Neuron (in vitro differentiated cells): ENCODE results near the gene FOXO1.

Experiments used
- H2AFZ ChIP-seq: one replicate; pipeline ENCODE4 v1.6.1; 2013; ENCODE audit warnings: low read depth, mild to moderate bottlenecking, inconsistent platforms, low read length, moderate library complexity
- H3K27me3 ChIP-seq: one replicate; pipeline ENCODE4 v1.6.1; 2013; ENCODE audit warnings: low read length; ENCODE audit not compliant: insufficient read depth
- H3K36me3 ChIP-seq: one replicate; pipeline ENCODE4 v1.6.1; 2013; ENCODE audit warnings: low read length; ENCODE audit not compliant: insufficient read depth
- H3K4me1 ChIP-seq: one replicate; pipeline ENCODE4 v1.6.1; 2013; ENCODE audit warnings: low read length; ENCODE audit not compliant: insufficient read depth
- H3K4me3 ChIP-seq: 2 replicates; pipeline ENCODE4 v1.5.1; 2013; ENCODE audit warnings: mild to moderate bottlenecking, low read length, moderate library complexity
- H3K9me3 ChIP-seq: one replicate; pipeline ENCODE4 v1.6.1; 2013; ENCODE audit warnings: low read length

FOXO1 gene

DNA sequence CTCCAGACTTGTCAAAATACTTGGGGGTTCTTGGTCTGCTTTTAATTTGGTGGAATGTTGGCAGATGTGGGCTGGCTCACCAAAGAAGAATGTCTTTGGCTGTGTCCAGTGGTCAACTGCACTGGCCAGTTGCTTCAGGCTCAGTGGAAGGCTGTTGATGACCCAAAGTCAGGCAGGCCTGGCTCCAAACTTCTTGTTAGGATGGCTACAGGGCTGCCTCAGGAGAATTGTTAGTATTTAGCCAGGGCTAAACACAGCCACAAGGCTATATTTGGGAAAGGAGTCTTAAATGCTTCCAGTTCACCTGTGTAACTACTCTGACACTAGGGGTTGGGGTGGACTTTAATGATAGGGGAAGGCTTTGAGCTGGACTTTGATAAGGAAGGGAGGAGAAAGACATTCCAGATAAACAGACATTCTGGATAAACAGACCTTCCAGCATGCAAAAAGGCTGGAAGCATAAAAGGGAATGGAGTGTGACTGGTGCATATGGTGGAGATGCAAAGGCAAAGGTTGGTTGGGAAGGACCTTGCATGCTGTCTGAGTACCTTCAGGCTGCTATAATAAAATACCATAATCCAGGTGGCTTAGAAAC, 116.8 kb downstream of the FOXO1 start:
- Histone ChIP-seq H3K4me3 (no peak overlapping the region), H3K36me3 (no peaks in the 10 kb centered on the region), H3K4me1 (peaks cover 10% of the 10 kb centered on the region), H3K27me3 (no peaks in the 10 kb centered on the region), H3K9me3 (no peaks in the 10 kb centered on the region), H2AFZ (no peak overlapping the region)

DNA sequence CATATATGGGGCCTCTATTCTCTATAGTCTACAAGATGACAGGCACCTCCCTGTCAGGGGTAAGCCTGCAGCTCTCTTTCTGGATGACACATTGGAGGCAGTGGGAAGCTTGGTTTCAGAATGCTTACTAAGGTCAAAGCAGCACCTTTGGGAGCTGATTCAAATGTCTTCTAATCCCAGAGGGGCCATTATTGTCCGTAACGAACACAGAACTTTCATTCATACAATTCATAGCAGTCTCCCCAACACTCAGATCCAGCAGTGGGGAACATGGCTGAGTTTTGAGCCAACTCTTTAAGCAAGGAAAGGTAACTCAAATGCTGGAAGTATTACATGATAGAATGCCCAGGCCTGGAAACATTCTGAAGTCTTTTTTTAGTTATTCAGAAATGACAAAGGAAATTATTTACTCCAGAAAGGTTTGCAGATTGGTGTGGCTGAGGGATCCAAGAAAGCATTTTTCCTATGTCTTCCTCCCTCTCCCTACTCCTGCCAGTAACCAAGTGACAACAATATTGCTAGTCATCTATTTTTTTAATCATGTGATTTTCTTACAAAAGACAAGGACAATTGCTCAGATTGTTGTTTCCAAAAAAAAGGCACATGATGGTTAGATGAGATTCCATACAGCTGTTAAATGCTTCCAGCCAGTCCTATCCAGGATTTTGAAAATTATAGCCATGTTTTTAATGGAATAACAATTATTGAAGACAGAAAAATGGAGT, 118.7 kb downstream of the FOXO1 start:
- Histone ChIP-seq H3K4me1 (peaks cover 10% of the 10 kb centered on the region), H3K9me3 (no peaks in the 10 kb centered on the region), H3K36me3 (no peaks in the 10 kb centered on the region), H2AFZ (peak overlapping the region; percentile 10), H3K4me3 (no peak overlapping the region), H3K27me3 (no peaks in the 10 kb centered on the region)

DNA sequence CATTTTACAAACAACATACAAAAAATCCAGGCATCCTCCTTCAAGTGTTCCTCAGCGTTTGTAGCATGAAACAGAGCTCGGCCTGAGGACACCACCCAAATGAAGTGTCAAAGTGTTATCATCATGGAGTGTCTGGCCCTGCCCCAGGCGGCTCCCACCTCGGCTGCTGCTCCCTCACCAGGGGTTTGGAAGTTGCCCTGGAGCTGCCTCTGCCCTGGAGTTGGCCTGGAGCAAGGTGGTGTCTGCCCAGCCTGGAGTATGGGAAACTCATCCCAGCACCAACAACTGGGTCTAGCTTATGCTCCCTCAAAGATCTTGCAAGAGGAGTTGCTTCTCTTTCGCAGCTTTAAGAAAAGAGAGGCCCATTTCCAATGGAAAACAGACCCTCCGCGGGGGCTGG, 120.4 kb downstream of the FOXO1 start:
- H3K9me3 ChIP-seq, result no peaks in the 10 kb centered on the region
- no peaks in the 10 kb centered on the region for H3K27me3 ChIP-seq
- no peak overlapping the region for H3K4me3 ChIP-seq
- no peaks in the 10 kb centered on the region for H3K36me3 ChIP-seq
- no peak overlapping the region for H2AFZ ChIP-seq
- H3K4me1 ChIP-seq, result peaks cover 10% of the 10 kb centered on the region

GRCh38 chr13:40540328-40541044, 126.0 kb downstream of the FOXO1 start:
- Histone ChIP-seq H3K9me3 (no peaks in the 10 kb centered on the region), H3K27me3 (no peaks in the 10 kb centered on the region), H2AFZ (no peak overlapping the region), H3K36me3 (no peaks in the 10 kb centered on the region), H3K4me1 (peaks cover 10% of the 10 kb centered on the region), H3K4me3 (no peak overlapping the region)

DNA sequence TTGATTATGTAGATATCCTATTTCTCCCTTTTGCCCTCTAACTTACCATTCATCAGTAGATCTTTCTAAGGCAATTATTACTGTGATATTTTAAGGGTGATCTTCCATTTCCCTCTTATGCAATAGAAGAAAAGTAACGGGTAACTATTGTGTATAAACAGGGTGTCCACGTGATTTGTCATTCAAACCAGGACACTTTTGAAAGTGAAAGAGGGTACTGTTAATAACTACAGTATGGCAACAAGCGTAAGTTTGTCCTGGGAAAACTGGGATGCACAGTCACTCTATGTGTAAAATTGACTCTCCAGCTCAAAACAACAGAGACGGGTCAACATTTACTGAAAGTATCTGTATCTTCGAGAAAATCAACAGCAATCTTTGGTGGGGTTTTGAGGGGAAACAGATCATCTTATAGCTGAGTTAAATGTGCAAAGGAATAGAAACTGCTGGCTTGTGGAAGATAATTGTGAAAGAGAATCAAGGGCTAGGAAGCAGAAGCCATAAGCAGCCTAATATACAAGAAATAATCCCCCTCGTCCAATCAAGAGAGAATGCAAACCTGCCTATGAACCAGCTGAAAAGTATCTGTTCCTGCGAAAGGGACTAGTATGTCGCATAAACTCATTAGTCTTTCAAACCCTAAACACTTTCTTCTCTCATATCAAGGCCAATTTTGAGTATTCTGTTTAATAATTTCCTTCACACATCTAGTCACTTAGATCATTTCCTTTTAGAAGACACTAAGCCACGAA, 126.7 kb downstream of the FOXO1 start:
- H3K4me3 ChIP-seq, result no peak overlapping the region
- H3K27me3 ChIP-seq, result no peaks in the 10 kb centered on the region
- no peaks in the 10 kb centered on the region for H3K36me3 ChIP-seq
- no peaks in the 10 kb centered on the region for H3K9me3 ChIP-seq
- H2AFZ ChIP-seq, result no peak overlapping the region
- H3K4me1 ChIP-seq, result peaks cover 10% of the 10 kb centered on the region

GRCh38 chr13:40537146-40537895, 129.1 kb downstream of the FOXO1 start:
- no peaks in the 10 kb centered on the region for H3K27me3 ChIP-seq
- no peak overlapping the region for H3K4me3 ChIP-seq
- H3K9me3 ChIP-seq, result no peaks in the 10 kb centered on the region
- no peak overlapping the region for H2AFZ ChIP-seq
- H3K4me1 ChIP-seq, result peaks cover 10% of the 10 kb centered on the region
- no peaks in the 10 kb centered on the region for H3K36me3 ChIP-seq

- H3K4me3 ChIP-seq, result no peak overlapping the region
- H3K36me3 ChIP-seq, result no peaks in the 10 kb centered on the region
- H2AFZ ChIP-seq, result no peak overlapping the region
- H3K9me3 ChIP-seq, result no peaks in the 10 kb centered on the region
- H3K27me3 ChIP-seq, result no peaks in the 10 kb centered on the region
- H3K4me1 ChIP-seq, result peaks cover 10% of the 10 kb centered on the region
Measured at GRCh38 chr13:40536443-40537113, 129.9 kb downstream of the FOXO1 start.

DNA sequence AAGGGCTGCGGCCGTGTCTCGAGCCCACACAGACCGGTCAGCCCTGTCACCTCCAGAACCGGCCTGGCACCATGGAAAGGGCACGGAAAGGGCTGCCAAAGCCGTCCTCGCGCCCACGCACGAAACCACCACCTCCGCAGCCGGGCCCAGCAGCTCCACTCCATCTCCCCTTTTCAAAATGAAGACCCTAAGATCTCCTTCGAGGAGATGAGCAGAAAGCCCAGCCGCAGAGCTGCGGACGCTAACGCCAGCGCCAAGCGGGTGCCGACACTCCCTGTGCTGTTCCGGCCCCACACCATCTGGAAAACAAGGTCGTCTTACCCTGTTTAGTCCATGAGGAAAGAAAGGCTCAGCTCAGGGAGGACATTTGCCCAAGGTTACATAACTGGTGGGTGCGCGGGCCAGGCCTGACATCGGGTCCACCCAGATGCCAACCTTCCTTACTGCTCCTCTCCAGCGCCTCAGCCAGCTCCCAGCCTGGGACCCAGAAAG, 131.1 kb downstream of the FOXO1 start:
- Histone ChIP-seq H3K36me3 (no peaks in the 10 kb centered on the region), H3K9me3 (no peaks in the 10 kb centered on the region), H3K27me3 (no peaks in the 10 kb centered on the region), H3K4me1 (peaks cover 7% of the 10 kb centered on the region), H2AFZ (no peak overlapping the region), H3K4me3 (no peak overlapping the region)

- H3K27me3 ChIP-seq, result no peaks in the 10 kb centered on the region
- no peaks in the 10 kb centered on the region for H3K9me3 ChIP-seq
- H3K4me3 ChIP-seq, result no peak overlapping the region
- H2AFZ ChIP-seq, result no peak overlapping the region
- H3K4me1 ChIP-seq, result no peaks in the 10 kb centered on the region
- H3K36me3 ChIP-seq, result no peaks in the 10 kb centered on the region
Measured at GRCh38 chr13:40534456-40534855, 132.0 kb downstream of the FOXO1 start.

DNA sequence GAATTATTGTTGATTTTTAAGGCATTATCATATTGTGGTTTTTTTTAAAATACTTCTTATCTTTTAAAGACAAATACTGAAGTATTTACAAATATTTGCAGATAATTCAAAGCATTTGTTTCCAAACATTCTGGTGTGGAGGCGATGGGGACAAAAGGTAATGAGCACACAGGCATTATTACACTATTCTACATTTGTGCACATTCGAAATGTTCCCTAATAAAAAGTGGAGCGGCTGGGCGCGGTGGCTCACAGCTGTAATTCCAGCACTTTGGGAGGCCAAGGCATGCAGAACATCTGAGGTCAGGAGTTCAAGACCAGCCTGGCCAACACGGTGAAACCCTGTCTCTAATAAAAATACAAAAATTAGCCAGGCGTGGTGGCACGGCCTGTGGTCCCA, 133.4 kb downstream of the FOXO1 start:
- no peak overlapping the region for H2AFZ ChIP-seq
- no peaks in the 10 kb centered on the region for H3K4me1 ChIP-seq
- no peaks in the 10 kb centered on the region for H3K27me3 ChIP-seq
- no peak overlapping the region for H3K4me3 ChIP-seq
- no peaks in the 10 kb centered on the region for H3K9me3 ChIP-seq
- no peaks in the 10 kb centered on the region for H3K36me3 ChIP-seq

DNA sequence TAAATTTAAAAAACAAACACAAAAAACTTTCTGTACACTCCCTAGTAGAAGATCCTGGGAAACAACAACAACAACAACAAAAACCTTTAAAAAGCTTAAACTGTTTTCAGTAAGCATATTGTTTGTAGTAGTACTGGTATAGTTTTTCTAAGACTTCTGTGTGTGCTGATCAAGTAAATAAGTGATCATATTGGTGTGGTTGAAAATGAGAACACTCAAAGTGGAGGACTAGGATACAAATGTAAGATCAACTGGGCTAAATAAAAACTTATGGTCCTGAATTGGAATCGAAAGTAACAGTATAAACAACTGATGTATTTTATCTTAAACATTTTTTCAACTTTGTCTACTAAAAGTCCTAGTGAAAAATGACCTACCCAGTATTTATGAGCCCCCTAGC, 135.5 kb downstream of the FOXO1 start:
- Histone ChIP-seq H3K36me3 (no peaks in the 10 kb centered on the region), H3K4me1 (no peaks in the 10 kb centered on the region), H3K27me3 (no peaks in the 10 kb centered on the region), H3K9me3 (no peaks in the 10 kb centered on the region), H3K4me3 (no peak overlapping the region), H2AFZ (no peak overlapping the region)

- H3K36me3 ChIP-seq, result no peaks in the 10 kb centered on the region
- no peak overlapping the region for H3K4me3 ChIP-seq
- no peaks in the 10 kb centered on the region for H3K9me3 ChIP-seq
- no peaks in the 10 kb centered on the region for H3K4me1 ChIP-seq
- H2AFZ ChIP-seq, result no peak overlapping the region
- no peaks in the 10 kb centered on the region for H3K27me3 ChIP-seq
Measured at GRCh38 chr13:40528881-40529280, 137.6 kb downstream of the FOXO1 start.
